AG04450 (cell line): ENCODE data around the gene RFX4. TPM values are rescaled to one million over a fixed set of nuclear protein-coding genes. Genes with fewer than 3 reads are reported as not detected.

Experiments used
- CTCF ChIA-PET: fragments of 300-600, 350-600 bp; formaldehyde crosslinking; extraction: SDS; loops from one replicate; lab custom pipeline; 2022; ENCODE audit warnings: antibody characterized with exemption, inconsistent platforms; lab: Charles Lee
- POLR2A ChIA-PET: fragments of 350-600 bp; formaldehyde crosslinking; extraction: SDS; loops from one replicate; lab custom pipeline; 2021; ENCODE audit warnings: antibody characterized with exemption, inconsistent platforms; lab: Yijun Ruan, JAX
- DNase-seq: peaks from one replicate; pipeline ENCODE4 v3.0.0-alpha.2; 2011; ENCODE audit warnings: low read depth, low spot score
- H3K27ac ChIP-seq: one replicate; pipeline ENCODE4 v1.5.1; 2012; ENCODE audit warnings: low read depth, low read length, control low read depth
- H3K27me3 ChIP-seq: one replicate; pipeline ENCODE4 v1.6.0; 2012; ENCODE audit warnings: low read length; ENCODE audit not compliant: control insufficient read depth, insufficient read depth
- H3K4me3 ChIP-seq: 2 replicates; pipeline ENCODE4 v1.5.1; 2011; ENCODE audit warnings: mild to moderate bottlenecking, low read depth, low read length, control low read depth
- H3K9me3 ChIP-seq: 2 replicates; pipeline ENCODE4 v1.5.1; 2012; ENCODE audit warnings: low read length; ENCODE audit not compliant: control insufficient read depth, insufficient read depth
- CTCF ChIP-seq: IDR thresholded peaks from 2 replicates; pipeline ENCODE4 v1.5.1; 2011; ENCODE audit warnings: low read depth, low read length, control low read depth, inconsistent platforms
- polyA plus RNA-seq: library from polyadenylated mRNA; depleted of rRNA; stranded (reverse); fragments of >200 nt; gene quantifications from 2 replicates; pipeline ENCODE4 v1.2.3, GENCODE V29; 2011

Gene RFX4
- polyA plus RNA-seq, 1 experiment = not detected

- H3K27ac ChIP-seq = no peak overlapping the region
- TF ChIP-seq CTCF = no peak
- ChIA-PET CTCF (no interaction called here), POLR2A (no interaction called here)
- peaks cover 70% of the 10 kb centered on the region for H3K27me3 ChIP-seq
- DNase-seq = no peak
- H3K4me3 ChIP-seq = no peak overlapping the region
- no peaks in the 10 kb centered on the region; the same call in 1 of the 2 replicates for H3K9me3 ChIP-seq
Observed at GRCh38 chr12:106590601-106591000, 7.8 kb downstream of the RFX4 start.

- TF ChIP-seq CTCF = no peak
- POLR2A ChIA-PET = no interaction called here
- no peak overlapping the region for H3K27ac ChIP-seq
- H3K27me3 ChIP-seq = peaks cover 38% of the 10 kb centered on the region
- CTCF ChIA-PET = no interaction called here
- H3K4me3 ChIP-seq = no peak overlapping the region
- no peak for DNase-seq
- no peaks in the 10 kb centered on the region; the same call in 1 of the 2 replicates for H3K9me3 ChIP-seq
Observed at GRCh38 chr12:106594447-106594846, 11.6 kb downstream of the RFX4 start.

GRCh38 chr12:106595268-106595667 is 12.5 kb downstream of the RFX4 start:
- peaks cover 40% of the 10 kb centered on the region for H3K27me3 ChIP-seq
- ChIA-PET POLR2A (no interaction called here), CTCF (no interaction called here)
- no peak overlapping the region for H3K27ac ChIP-seq
- no peaks in the 10 kb centered on the region; the same call in 1 of the 2 replicates for H3K9me3 ChIP-seq
- no peak overlapping the region for H3K4me3 ChIP-seq
- no peak for DNase-seq
- TF ChIP-seq CTCF = no peak

- ChIA-PET CTCF (no interaction called here), POLR2A (no interaction called here)
- Histone ChIP-seq H3K4me3 (no peak overlapping the region), H3K27me3 (peaks cover 25% of the 10 kb centered on the region), H3K9me3 (no peaks in the 10 kb centered on the region; the same call in 1 of the 2 replicates), H3K27ac (no peak overlapping the region)
- no peak for DNase-seq
- no peak for TF ChIP-seq CTCF
Observed at GRCh38 chr12:106598003-106598402, 15.2 kb downstream of the RFX4 start.

GRCh38 chr12:106599302-106599701 is 16.5 kb downstream of the RFX4 start:
- peaks cover 15% of the 10 kb centered on the region for H3K27me3 ChIP-seq
- no peak overlapping the region for H3K27ac ChIP-seq
- no peak overlapping the region for H3K4me3 ChIP-seq
- TF ChIP-seq CTCF = no peak
- CTCF ChIA-PET = no interaction called here
- H3K9me3 ChIP-seq = no peaks in the 10 kb centered on the region; the same call in 1 of the 2 replicates
- POLR2A ChIA-PET = no interaction called here
- no peak for DNase-seq
